RWPE1 (cell line): Measurements from ENCODE around the gene ZNF205.

Experiments
- CTCF ChIA-PET: fragments of 350-600 bp; sonication (Branson Sonifier 250); formaldehyde crosslinking; extraction: SDS; loops from one replicate; lab custom pipeline; 2021; lab: Yijun Ruan, JAX
- POLR2A ChIA-PET: fragments of 400-600 bp; formaldehyde crosslinking; extraction: SDS; loops from one replicate; lab custom pipeline; 2020; ENCODE audit warnings: antibody characterized with exemption; ENCODE audit not compliant: low non-redundant PET; lab: Yijun Ruan, JAX
- DNase-seq: peaks from one replicate; pipeline ENCODE4 v3.0.0; 2012; ENCODE audit warnings: low spot score
- H3K27ac ChIP-seq: fragments of 450-650 bp; 2 replicates; pipeline ENCODE4 v1.5.1; 2017
- CTCF ChIP-seq: fragments of 450-650 bp; conservative IDR thresholded peaks from 2 replicates; pipeline ENCODE4 v1.5.1; 2017; ENCODE audit warnings: low read depth, mild to moderate bottlenecking

The ZNF205 gene

GRCh38 chr16:3088925-3089716 lies 23.3 kb upstream of the ZNF205 start:
- POLR2A ChIA-PET, result no interaction called here
- CTCF ChIA-PET, result interaction anchor here (0.6 to 1.4 kb wide), 3 partner anchors 12 to 36 kb away, joined by 3 to 4 read pairs (median 3); no protein-coding TSS in a partner anchor
- H3K27ac ChIP-seq, result no peak overlapping the region
- no peak for DNase-seq
- TF ChIP-seq CTCF, result no peak

GRCh38 chr16:3089717-3090592 lies 22.4 kb upstream of the ZNF205 start:
- POLR2A ChIA-PET, result no interaction called here
- DNase-seq, result no peak
- no peak for TF ChIP-seq CTCF
- H3K27ac ChIP-seq, result no peak overlapping the region
- CTCF ChIA-PET, result interaction anchor here (0.7 to 1.4 kb wide), 2 partner anchors 30 to 46 kb away, joined by 3 to 4 read pairs; no protein-coding TSS in a partner anchor

- no peak for DNase-seq
- ChIA-PET CTCF (interaction anchor here (1.0 kb wide), 1 partner anchor 33 kb away, joined by 6 read pairs; no protein-coding TSS in a partner anchor), POLR2A (no interaction called here)
- H3K27ac ChIP-seq, result no peak overlapping the region
- no peak for TF ChIP-seq CTCF
These were observed 20.8 kb upstream of the ZNF205 start for GRCh38 chr16:3091551-3091950.

GRCh38 chr16:3092501-3092941 lies 19.9 kb upstream of the ZNF205 start:
- no peak for TF ChIP-seq CTCF
- no peak for DNase-seq
- ChIA-PET POLR2A (interaction anchor here (1.3 kb wide), 1 partner anchor 14 kb away, joined by 5 read pairs; no protein-coding TSS in a partner anchor), CTCF (no interaction called here)
- no peak overlapping the region for H3K27ac ChIP-seq

GRCh38 chr16:3094289-3095027 lies 17.9 kb upstream of the ZNF205 start:
- no peak for DNase-seq
- POLR2A ChIA-PET, result no interaction called here
- CTCF ChIA-PET, result no interaction called here
- H3K27ac ChIP-seq, result no peak overlapping the region
- peak; percentile 29 for TF ChIP-seq CTCF
